H1 (cell line): ENCODE data around the gene LMO2. TPM values are rescaled to one million over a fixed set of nuclear protein-coding genes. Genes with fewer than 3 reads are reported as not detected.

ENCODE experiments used
- CTCF ChIA-PET: fragments of 300-600 bp; sonication (Branson Sonifier 250); formaldehyde crosslinking; loops from one replicate; lab custom pipeline; 2021; ENCODE audit not compliant: partially characterized antibody; lab: Charles Lee
- POLR2A ChIA-PET: fragments of 300-600 bp; sonication (Branson Sonifier 250); formaldehyde crosslinking; loops from one replicate; lab custom pipeline; 2021; ENCODE audit warnings: inconsistent platforms; ENCODE audit not compliant: partially characterized antibody; lab: Charles Lee
- DNase-seq, 2 experiments: peaks; one replicate each; pipeline versions ENCODE4 v3.0.0 to v3.0.0-alpha.2; 2010 to 2022; ENCODE audit warnings: low spot score in 2 of 2, low read depth in 1 of 2, mixed read lengths in 1 of 2
- FAIRE-seq: peaks from 2 replicates; lab custom pipeline; 2011; peaks lifted over from hg19 to GRCh38; lab: Jason Lieb, UNC
- H2AFZ ChIP-seq: 2 replicates; pipeline ENCODE4 v1.8.1; 2012; ENCODE audit warnings: low read length, inconsistent platforms
- H2AK5ac ChIP-seq: 2 replicates; pipeline ENCODE4 v1.6.1; 2013; ENCODE audit warnings: low read depth, low read length
- H2BK120ac ChIP-seq: replicated peaks from 2 replicates; pipeline ENCODE3; 2013; ENCODE audit warnings: low read depth, low read length, inconsistent platforms
- H2BK12ac ChIP-seq: 2 replicates; pipeline ENCODE4 v1.6.1; 2013; ENCODE audit warnings: low read depth, low read length
- H2BK15ac ChIP-seq: 2 replicates; pipeline ENCODE4 v1.6.1; 2013; ENCODE audit warnings: low read length
- H2BK20ac ChIP-seq: 2 replicates; pipeline ENCODE4 v1.6.1; 2013; ENCODE audit warnings: low read length
- H2BK5ac ChIP-seq: 2 replicates; pipeline ENCODE4 v1.6.1; 2013; ENCODE audit warnings: low read depth, low read length
- H3K14ac ChIP-seq: 2 replicates; pipeline ENCODE4 v1.6.1; 2013; ENCODE audit warnings: inconsistent platforms; ENCODE audit not compliant: insufficient read length
- H3K18ac ChIP-seq: 2 replicates; pipeline ENCODE4 v1.6.1; 2013; ENCODE audit warnings: low read length; ENCODE audit errors: extremely low read depth
- H3K23ac ChIP-seq: 2 replicates; pipeline ENCODE4 v1.6.1; 2013; ENCODE audit warnings: inconsistent platforms; ENCODE audit not compliant: insufficient read length
- H3K23me2 ChIP-seq: 2 replicates; pipeline ENCODE4 v1.6.1; 2013; ENCODE audit warnings: low read depth, low read length
- H3K27ac ChIP-seq: 2 replicates; pipeline ENCODE4 v1.6.1; 2011; ENCODE audit warnings: low read depth, low read length, inconsistent platforms
- H3K27me3 ChIP-seq, 4 experiments: replicated peaks in 1 of 4; 1 replicate in 1 of 4; 2 replicates in 3 of 4; pipeline versions ENCODE4 v1.6.1 to v1.8.1; 2011 to 2013; ENCODE audit warnings: low read length in 3 of 4, mild to moderate bottlenecking in 3 of 4, inconsistent platforms in 2 of 4, mixed read lengths in 2 of 4, moderate library complexity in 1 of 4; ENCODE audit not compliant: control insufficient read depth in 3 of 4, insufficient read depth in 3 of 4; ENCODE audit errors: extremely low read depth in 1 of 4
- H3K36me3 ChIP-seq, 4 experiments: 2 replicates each; pipeline versions ENCODE4 v1.6.1 to v1.8.1; 2011 to 2013; ENCODE audit warnings: mild to moderate bottlenecking in 4 of 4, low read length in 3 of 4, moderate library complexity in 2 of 4, control low read depth in 1 of 4, inconsistent platforms in 1 of 4; ENCODE audit not compliant: insufficient read depth in 4 of 4, control insufficient read depth in 2 of 4
- H3K4ac ChIP-seq: replicated peaks from 2 replicates; pipeline ENCODE3; 2013; ENCODE audit warnings: low read length, low read depth, mixed read lengths, inconsistent platforms; ENCODE audit not compliant: insufficient read length
- H3K4me1 ChIP-seq, 4 experiments: replicated peaks in 1 of 4; 1 replicate in 1 of 4; 2 replicates in 3 of 4; pipeline versions ENCODE4 v1.6.1 to v1.8.1; 2011 to 2013; ENCODE audit warnings: low read length in 3 of 4, inconsistent platforms in 2 of 4, mixed read lengths in 1 of 4; ENCODE audit not compliant: insufficient read depth in 4 of 4, control insufficient read depth in 3 of 4
- H3K4me2 ChIP-seq, 2 experiments: 2 replicates each; pipeline versions ENCODE4 v1.6.1 to v1.8.1; 2011 to 2013; ENCODE audit warnings: low read depth in 2 of 2, low read length in 2 of 2, control low read depth in 1 of 2, inconsistent platforms in 1 of 2, mild to moderate bottlenecking in 1 of 2; ENCODE audit not compliant: insufficient read depth in 1 of 2
- H3K4me3 ChIP-seq, 4 experiments: fragments of 200-600, 300-600 bp in 1 of 4; sonication (generic), shearing (Covaris generic), sonication (Bioruptor Twin) in 1 of 4; 2 replicates each; pipeline versions ENCODE4 v1.5.1 to v1.8.1; 2011 to 2016; ENCODE audit warnings: low read length in 4 of 4, low read depth in 3 of 4, control low read depth in 2 of 4, inconsistent platforms in 2 of 4, mild to moderate bottlenecking in 2 of 4, mixed read lengths in 1 of 4, moderate library complexity in 1 of 4; ENCODE audit not compliant: insufficient read depth in 2 of 4; ENCODE audit errors: extremely low read depth in 1 of 4
- H3K56ac ChIP-seq: replicated peaks from 2 replicates; pipeline ENCODE3; 2013; ENCODE audit warnings: low read depth, mild to moderate bottlenecking, mixed read lengths, low read length, inconsistent platforms; ENCODE audit not compliant: insufficient read length
- H3K79me1 ChIP-seq: 2 replicates; pipeline ENCODE4 v1.6.1; 2013; ENCODE audit warnings: low read depth, low read length, control low read depth
- H3K79me2 ChIP-seq, 2 experiments: 2 replicates each; pipeline versions ENCODE4 v1.6.1 to v1.8.1; 2012 to 2013; ENCODE audit warnings: low read length in 2 of 2, mild to moderate bottlenecking in 2 of 2, inconsistent platforms in 1 of 2; ENCODE audit not compliant: insufficient read depth in 2 of 2, control insufficient read depth in 1 of 2
- H3K9ac ChIP-seq, 4 experiments: replicated peaks in 1 of 4; 1 replicate in 1 of 4; 2 replicates in 3 of 4; pipeline versions ENCODE4 v1.6.1 to v1.8.1; 2011 to 2013; ENCODE audit warnings: low read depth in 3 of 4, low read length in 3 of 4, control low read depth in 2 of 4, mild to moderate bottlenecking in 2 of 4, moderate library complexity in 2 of 4, inconsistent platforms in 1 of 4; ENCODE audit errors: extremely low read depth in 1 of 4
- H3K9me3 ChIP-seq, 2 experiments: 2 replicates each; pipeline versions ENCODE4 v1.6.1 to v1.8.1; 2012 to 2013; ENCODE audit warnings: mild to moderate bottlenecking in 2 of 2, moderate library complexity in 2 of 2, control low read depth in 1 of 2, inconsistent platforms in 1 of 2, low read depth in 1 of 2, low read length in 1 of 2, mixed read lengths in 1 of 2; ENCODE audit not compliant: insufficient read depth in 2 of 2
- H4K20me1 ChIP-seq, 2 experiments: replicated peaks in 1 of 2; 2 replicates each; pipeline versions ENCODE3 to v1.8.1; 2011 to 2013; ENCODE audit warnings: inconsistent platforms in 2 of 2, low read length in 2 of 2, mild to moderate bottlenecking in 1 of 2; ENCODE audit not compliant: insufficient read depth in 2 of 2, control insufficient read depth in 1 of 2
- H4K5ac ChIP-seq: 2 replicates; pipeline ENCODE4 v1.6.1; 2013; ENCODE audit warnings: low read length, low read depth, mixed read lengths, inconsistent platforms; ENCODE audit not compliant: insufficient read length
- H4K8ac ChIP-seq: 2 replicates; pipeline ENCODE4 v1.8.0; 2013; ENCODE audit warnings: mild to moderate bottlenecking, moderate library complexity, low read length, inconsistent platforms; ENCODE audit not compliant: insufficient read depth; ENCODE audit errors: extremely low read depth
- H4K91ac ChIP-seq: replicated peaks from 2 replicates; pipeline ENCODE3; 2013; ENCODE audit warnings: low read length, mixed read lengths, inconsistent platforms; ENCODE audit not compliant: insufficient read length
- ASH2L ChIP-seq: fragments of 200-600, 300-600 bp; sonication (generic); IDR thresholded peaks from one replicate; pipeline ENCODE4 v1.7.1; 2017; ENCODE audit warnings: low read length
- BRCA1 ChIP-seq: IDR thresholded peaks from 2 replicates; pipeline ENCODE4 v1.6.1; 2012; ENCODE audit warnings: low read depth, low read length, improper control_type of control experiment
- CEBPB ChIP-seq: IDR thresholded peaks from 2 replicates; pipeline ENCODE4 v1.6.1; 2012; ENCODE audit warnings: low read depth, low read length
- CHD2 ChIP-seq: IDR thresholded peaks from 2 replicates; pipeline ENCODE4 v1.6.1; 2012; ENCODE audit warnings: low read length, improper control_type of control experiment
- CREB1 ChIP-seq: IDR thresholded peaks from 2 replicates; pipeline ENCODE4 v1.6.1; 2012; ENCODE audit warnings: inconsistent platforms
- JUND ChIP-seq: IDR thresholded peaks from 2 replicates; pipeline ENCODE4 v1.6.1; 2011; ENCODE audit warnings: mild to moderate bottlenecking, improper control_type of control experiment, low read length
- KDM5A ChIP-seq: fragments of 200-600 bp; IDR thresholded peaks from 2 replicates; pipeline ENCODE4 v1.7.1; 2012; ENCODE audit warnings: mild to moderate bottlenecking, low read length, inconsistent platforms, mixed read lengths
- MAX ChIP-seq: IDR thresholded peaks from 2 replicates; pipeline ENCODE4 v1.6.1; 2012; ENCODE audit warnings: inconsistent platforms
- RFX5 ChIP-seq: IDR thresholded peaks from 2 replicates; pipeline ENCODE4 v1.6.1; 2011; ENCODE audit warnings: low read depth, low read length, improper control_type of control experiment, borderline replicate concordance
- RNF2 ChIP-seq: fragments of 200-900, 300-1000 bp; sonication (generic); IDR thresholded peaks from 2 replicates; pipeline ENCODE4 v1.7.1; 2016; ENCODE audit warnings: borderline replicate concordance, low read depth, mild to moderate bottlenecking, antibody characterized with exemption, low read length; ENCODE audit not compliant: poor library complexity, severe bottlenecking; ENCODE audit errors: missing control alignments
- SIX5 ChIP-seq: IDR thresholded peaks from 2 replicates; pipeline ENCODE4 v1.6.1; 2011; ENCODE audit warnings: mild to moderate bottlenecking, low read depth, low read length
- SP1 ChIP-seq: IDR thresholded peaks from 2 replicates; pipeline ENCODE4 v1.6.1; 2011; ENCODE audit warnings: low read depth, low read length
- TAF1 ChIP-seq: IDR thresholded peaks from 2 replicates; pipeline ENCODE4 v1.6.1; 2011; ENCODE audit warnings: mild to moderate bottlenecking, low read depth, low read length
- TCF12 ChIP-seq: IDR thresholded peaks from 2 replicates; pipeline ENCODE4 v1.6.1; 2011; ENCODE audit warnings: low read depth, mild to moderate bottlenecking, low read length
- WGBS, 2 experiments: shearing (Covaris generic) in 1 of 2; methylation state at CpG; one replicate each; pipeline versions ENCODE4 v1.1.6 to v1.1.7; 2013 to 2015; ENCODE audit warnings: low lambda C conversion rate in 2 of 2, mixed read lengths in 2 of 2, inconsistent platforms in 1 of 2, low coverage in 1 of 2, missing lambda C conversion rate in 1 of 2; ENCODE audit not compliant: insufficient replicate concordance in 2 of 2, insufficient coverage in 1 of 2, insufficient read length in 1 of 2; ENCODE audit errors: extremely low coverage in 1 of 2, missing lambda C conversion rate in 1 of 2; 5-methylcytosine and 5-hydroxymethylcytosine counted together
- polyA plus RNA-seq, 7 experiments: library from polyadenylated mRNA; depleted of rRNA in 3 of 7; stranded (reverse) in 5 of 7; unstranded in 2 of 7; fragments of >200 nt in 5 of 7; fragments of 200-250 nt in 2 of 7; gene quantifications; 1 replicate in 5 of 7; 2 replicates in 1 of 7; 4 replicates in 1 of 7; pipeline versions ENCODE4 v1.2.1 to v1.2.3, GENCODE V29; 2011 to 2013; ENCODE audit warnings: missing spikeins in 2 of 7, mixed read lengths in 2 of 7
- total RNA-seq: library from RNA; stranded (reverse); fragmentation: NEBNext Ultra II Directional; extraction: Animal tissue kit (Norgen Biotek cat#: 25700); gene quantifications from 2 replicates; pipeline ENCODE4 v1.2.1, GENCODE V29; 2021

Gene LMO2
- total and polyA plus RNA-seq, 2 of the 8 experiments (the other 6 are each of a cell fraction or from before 2014, with no cell fraction given), result 1.6 to 2.7 TPM

DNA sequence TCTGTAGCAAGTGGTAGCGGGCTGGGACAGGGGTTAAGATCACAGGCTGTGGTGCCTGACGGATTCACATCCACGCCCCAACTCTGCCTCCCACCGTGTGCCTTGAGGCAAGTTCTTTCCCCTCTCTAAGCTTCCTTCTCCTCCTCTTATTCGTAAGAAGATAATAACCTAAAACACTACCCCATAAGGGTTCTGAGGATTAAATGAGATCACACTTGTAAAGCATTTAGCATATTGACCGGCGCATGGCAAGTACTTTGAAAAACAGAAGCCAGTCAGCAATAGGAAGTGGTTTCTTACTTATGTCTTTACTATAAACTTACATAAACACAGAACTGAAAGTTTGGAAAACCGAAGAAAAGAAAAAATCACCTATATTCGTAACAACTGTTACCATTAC, 15.5 kb upstream of the LMO2 start:
- no peak overlapping the region for H2BK12ac ChIP-seq
- no peak overlapping the region for H2BK20ac ChIP-seq
- no peaks in the 10 kb centered on the region for H3K9me3 ChIP-seq
- DNase-seq (no peak), FAIRE-seq (no peak)
- H3K23ac ChIP-seq, result no peak overlapping the region
- no peak overlapping the region for H3K14ac ChIP-seq
- H4K91ac ChIP-seq, result no peak overlapping the region
- ChIA-PET CTCF (no interaction called here), POLR2A (no interaction called here)
- H2BK120ac ChIP-seq, result no peak overlapping the region
- no peak overlapping the region for H2AFZ ChIP-seq
- H2BK15ac ChIP-seq, result no peak overlapping the region
- no peaks in the 10 kb centered on the region for H3K79me1 ChIP-seq
- H3K18ac ChIP-seq, result no peak overlapping the region
- peaks cover 0 to 4% (median 0%) of the 10 kb centered on the region in 4 experiments; a peak in 1 of 7 replicates for H3K4me1 ChIP-seq
- H3K27ac ChIP-seq, result no peak overlapping the region
- H3K9ac ChIP-seq, result no peak overlapping the region
- H2BK5ac ChIP-seq, result no peak overlapping the region
- no peak overlapping the region for H3K4me3 ChIP-seq
- no peak overlapping the region for H3K56ac ChIP-seq
- no peaks in the 10 kb centered on the region for H4K20me1 ChIP-seq
- no peak overlapping the region for H4K8ac ChIP-seq
- no peak overlapping the region for H2AK5ac ChIP-seq
- no peaks in the 10 kb centered on the region for H3K79me2 ChIP-seq
- H3K36me3 ChIP-seq, result no peaks in the 10 kb centered on the region
- no peak overlapping the region for H3K4ac ChIP-seq
- no peak overlapping the region for H3K4me2 ChIP-seq
- H4K5ac ChIP-seq, result no peak overlapping the region
- H3K27me3 ChIP-seq, result no peaks in the 10 kb centered on the region
- 65% methylated on average over 9 of the region's 9 CpGs; no CpG with 5 or more reads in 1 of the 2 experiments for WGBS, 2 experiments
- no peaks in the 10 kb centered on the region for H3K23me2 ChIP-seq
- TF ChIP-seq KDM5A (no peak), RFX5 (no peak), SIX5 (no peak), TAF1 (no peak), SP1 (no peak), JUND (no peak), MAX (no peak), CHD2 (no peak), RNF2 (no peak), ASH2L (no peak), CEBPB (no peak), BRCA1 (no peak), CREB1 (no peak), TCF12 (no peak)
